Measurements from ENCODE around the gene OARD1. TPM values are rescaled to one million over a fixed set of nuclear protein-coding genes. Genes with fewer than 3 reads are reported as not detected.

The OARD1 gene
- total RNA-seq, 1 experiment from 2014 or later = 33.7 TPM

DNA sequence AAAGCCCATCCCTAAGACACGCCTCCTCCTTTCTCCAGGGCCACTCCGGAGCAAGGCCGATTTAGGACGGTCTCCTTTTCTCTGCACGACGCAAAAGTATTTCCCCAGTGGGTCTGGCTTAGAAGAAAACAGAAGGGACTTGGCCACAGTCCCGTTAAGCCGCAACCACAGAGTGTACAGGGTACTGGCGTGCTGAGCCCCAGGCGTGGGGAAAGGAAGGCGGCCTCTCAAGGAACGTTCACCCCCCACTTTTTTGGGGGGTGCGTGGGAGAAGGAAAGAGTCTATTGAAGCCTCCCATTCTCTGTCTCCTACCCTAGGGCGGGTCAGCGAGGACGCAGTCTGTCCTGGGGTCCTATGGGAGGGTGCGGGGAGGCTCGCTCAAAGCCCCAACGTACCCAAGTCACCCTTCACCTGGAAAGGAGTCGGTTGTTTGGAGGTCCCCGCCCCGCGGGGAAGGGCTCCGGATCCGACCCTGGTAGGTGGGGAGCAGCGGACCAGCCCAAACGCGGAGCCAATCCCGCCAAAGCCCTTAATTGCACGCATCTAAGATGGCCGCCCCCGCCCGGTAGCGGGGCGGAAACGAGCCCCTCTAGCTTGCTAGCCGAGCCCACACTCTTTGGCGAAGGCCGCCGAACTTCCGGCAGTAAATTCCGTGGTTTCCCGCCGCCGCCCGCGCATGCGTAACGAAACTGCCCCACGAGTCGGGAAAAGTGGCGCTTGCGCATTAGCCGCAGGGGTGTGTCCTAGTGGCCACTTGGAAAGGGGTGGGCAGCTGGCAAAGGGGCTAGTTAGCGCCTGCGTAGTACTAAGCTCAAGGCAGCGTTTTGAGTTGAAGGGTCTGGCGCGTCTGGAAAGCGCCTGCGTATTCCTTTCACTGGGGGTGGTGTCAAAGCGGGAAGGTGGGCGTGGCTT lies at the start of gene OARD1 (continued):
- TF ChIP-seq, protein P1, sequence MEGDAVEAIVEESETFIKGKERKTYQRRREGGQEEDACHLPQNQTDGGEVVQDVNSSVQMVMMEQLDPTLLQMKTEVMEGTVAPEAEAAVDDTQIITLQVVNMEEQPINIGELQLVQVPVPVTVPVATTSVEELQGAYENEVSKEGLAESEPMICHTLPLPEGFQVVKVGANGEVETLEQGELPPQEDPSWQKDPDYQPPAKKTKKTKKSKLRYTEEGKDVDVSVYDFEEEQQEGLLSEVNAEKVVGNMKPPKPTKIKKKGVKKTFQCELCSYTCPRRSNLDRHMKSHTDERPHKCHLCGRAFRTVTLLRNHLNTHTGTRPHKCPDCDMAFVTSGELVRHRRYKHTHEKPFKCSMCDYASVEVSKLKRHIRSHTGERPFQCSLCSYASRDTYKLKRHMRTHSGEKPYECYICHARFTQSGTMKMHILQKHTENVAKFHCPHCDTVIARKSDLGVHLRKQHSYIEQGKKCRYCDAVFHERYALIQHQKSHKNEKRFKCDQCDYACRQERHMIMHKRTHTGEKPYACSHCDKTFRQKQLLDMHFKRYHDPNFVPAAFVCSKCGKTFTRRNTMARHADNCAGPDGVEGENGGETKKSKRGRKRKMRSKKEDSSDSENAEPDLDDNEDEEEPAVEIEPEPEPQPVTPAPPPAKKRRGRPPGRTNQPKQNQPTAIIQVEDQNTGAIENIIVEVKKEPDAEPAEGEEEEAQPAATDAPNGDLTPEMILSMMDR (IDR thresholded peaks at IDR 0.05) = no peak
- TF ChIP-seq, protein P2, sequence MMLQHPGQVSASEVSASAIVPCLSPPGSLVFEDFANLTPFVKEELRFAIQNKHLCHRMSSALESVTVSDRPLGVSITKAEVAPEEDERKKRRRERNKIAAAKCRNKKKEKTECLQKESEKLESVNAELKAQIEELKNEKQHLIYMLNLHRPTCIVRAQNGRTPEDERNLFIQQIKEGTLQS (CRISPR knock-in tag; conservative IDR thresholded peaks at IDR 0.05) = no peak
- TF ChIP-seq TCF7 (CRISPR knock-in tag; IDR thresholded peaks at IDR 0.05; ENCODE audit: low read depth) = no peak
- no peak for TF ChIP-seq GRHL2 (CRISPR knock-in tag; IDR thresholded peaks at IDR 0.05; ENCODE audit: insufficient replicate concordance, severe bottlenecking)
- no peak for TF ChIP-seq TP53 (CRISPR knock-in tag; IDR thresholded peaks at IDR 0.05)
- TF ChIP-seq RORB (CRISPR knock-in tag; IDR thresholded peaks at IDR 0.05) = no peak
- TF ChIP-seq, protein P3, sequence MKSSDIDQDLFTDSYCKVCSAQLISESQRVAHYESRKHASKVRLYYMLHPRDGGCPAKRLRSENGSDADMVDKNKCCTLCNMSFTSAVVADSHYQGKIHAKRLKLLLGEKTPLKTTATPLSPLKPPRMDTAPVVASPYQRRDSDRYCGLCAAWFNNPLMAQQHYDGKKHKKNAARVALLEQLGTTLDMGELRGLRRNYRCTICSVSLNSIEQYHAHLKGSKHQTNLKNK (CRISPR knock-in tag; IDR thresholded peaks at IDR 0.05) = 0 out of 2 replicates have a peak, but pooled peaks have one; percentile 28
- TF ChIP-seq, protein P4, sequence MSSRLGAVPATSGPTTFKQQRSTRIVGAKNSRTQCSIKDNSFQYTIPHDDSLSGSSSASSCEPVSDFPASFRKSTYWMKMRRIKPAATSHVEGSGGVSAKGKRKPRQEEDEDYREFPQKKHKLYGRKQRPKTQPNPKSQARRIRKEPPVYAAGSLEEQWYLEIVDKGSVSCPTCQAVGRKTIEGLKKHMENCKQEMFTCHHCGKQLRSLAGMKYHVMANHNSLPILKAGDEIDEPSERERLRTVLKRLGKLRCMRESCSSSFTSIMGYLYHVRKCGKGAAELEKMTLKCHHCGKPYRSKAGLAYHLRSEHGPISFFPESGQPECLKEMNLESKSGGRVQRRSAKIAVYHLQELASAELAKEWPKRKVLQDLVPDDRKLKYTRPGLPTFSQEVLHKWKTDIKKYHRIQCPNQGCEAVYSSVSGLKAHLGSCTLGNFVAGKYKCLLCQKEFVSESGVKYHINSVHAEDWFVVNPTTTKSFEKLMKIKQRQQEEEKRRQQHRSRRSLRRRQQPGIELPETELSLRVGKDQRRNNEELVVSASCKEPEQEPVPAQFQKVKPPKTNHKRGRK (CRISPR knock-in tag; IDR thresholded peaks at IDR 0.05; ENCODE audit: borderline replicate concordance) = 0 out of 2 replicates have a peak, but pooled peaks have one; percentile 39
- no peak for TF ChIP-seq ESRRA (CRISPR knock-in tag; IDR thresholded peaks at IDR 0.05; ENCODE audit: borderline replicate concordance)
- no peak for TF ChIP-seq CBFB (CRISPR knock-in tag; IDR thresholded peaks at IDR 0.05; ENCODE audit: low read depth)
- TF ChIP-seq FOXP1 (CRISPR knock-in tag; IDR thresholded peaks at IDR 0.05; ENCODE audit: borderline replicate concordance) = peak; percentile 50; the same call in 1 of the 2 replicates
- TF ChIP-seq NFE2L1 (CRISPR knock-in tag; IDR thresholded peaks at IDR 0.05) = peak; percentile 60; the same call in 1 of the 2 replicates
- TF ChIP-seq JAZF1 (CRISPR knock-in tag; IDR thresholded peaks at IDR 0.05) = no peak
- no peak for TF ChIP-seq ZNF317 (CRISPR knock-in tag; IDR thresholded peaks at IDR 0.05; ENCODE audit: borderline replicate concordance, low read depth)
- TF ChIP-seq, protein P5, sequence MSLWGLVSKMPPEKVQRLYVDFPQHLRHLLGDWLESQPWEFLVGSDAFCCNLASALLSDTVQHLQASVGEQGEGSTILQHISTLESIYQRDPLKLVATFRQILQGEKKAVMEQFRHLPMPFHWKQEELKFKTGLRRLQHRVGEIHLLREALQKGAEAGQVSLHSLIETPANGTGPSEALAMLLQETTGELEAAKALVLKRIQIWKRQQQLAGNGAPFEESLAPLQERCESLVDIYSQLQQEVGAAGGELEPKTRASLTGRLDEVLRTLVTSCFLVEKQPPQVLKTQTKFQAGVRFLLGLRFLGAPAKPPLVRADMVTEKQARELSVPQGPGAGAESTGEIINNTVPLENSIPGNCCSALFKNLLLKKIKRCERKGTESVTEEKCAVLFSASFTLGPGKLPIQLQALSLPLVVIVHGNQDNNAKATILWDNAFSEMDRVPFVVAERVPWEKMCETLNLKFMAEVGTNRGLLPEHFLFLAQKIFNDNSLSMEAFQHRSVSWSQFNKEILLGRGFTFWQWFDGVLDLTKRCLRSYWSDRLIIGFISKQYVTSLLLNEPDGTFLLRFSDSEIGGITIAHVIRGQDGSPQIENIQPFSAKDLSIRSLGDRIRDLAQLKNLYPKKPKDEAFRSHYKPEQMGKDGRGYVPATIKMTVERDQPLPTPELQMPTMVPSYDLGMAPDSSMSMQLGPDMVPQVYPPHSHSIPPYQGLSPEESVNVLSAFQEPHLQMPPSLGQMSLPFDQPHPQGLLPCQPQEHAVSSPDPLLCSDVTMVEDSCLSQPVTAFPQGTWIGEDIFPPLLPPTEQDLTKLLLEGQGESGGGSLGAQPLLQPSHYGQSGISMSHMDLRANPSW (CRISPR knock-in tag; conservative IDR thresholded peaks at IDR 0.05; ENCODE audit: low read depth) = no peak
- TF ChIP-seq ZNF219 (CRISPR knock-in tag; IDR thresholded peaks at IDR 0.05; ENCODE audit: borderline replicate concordance) = no peak
- TF ChIP-seq ZBTB21 (CRISPR knock-in tag; IDR thresholded peaks at IDR 0.05; ENCODE audit: borderline replicate concordance) = no peak
- TF ChIP-seq, protein P6, sequence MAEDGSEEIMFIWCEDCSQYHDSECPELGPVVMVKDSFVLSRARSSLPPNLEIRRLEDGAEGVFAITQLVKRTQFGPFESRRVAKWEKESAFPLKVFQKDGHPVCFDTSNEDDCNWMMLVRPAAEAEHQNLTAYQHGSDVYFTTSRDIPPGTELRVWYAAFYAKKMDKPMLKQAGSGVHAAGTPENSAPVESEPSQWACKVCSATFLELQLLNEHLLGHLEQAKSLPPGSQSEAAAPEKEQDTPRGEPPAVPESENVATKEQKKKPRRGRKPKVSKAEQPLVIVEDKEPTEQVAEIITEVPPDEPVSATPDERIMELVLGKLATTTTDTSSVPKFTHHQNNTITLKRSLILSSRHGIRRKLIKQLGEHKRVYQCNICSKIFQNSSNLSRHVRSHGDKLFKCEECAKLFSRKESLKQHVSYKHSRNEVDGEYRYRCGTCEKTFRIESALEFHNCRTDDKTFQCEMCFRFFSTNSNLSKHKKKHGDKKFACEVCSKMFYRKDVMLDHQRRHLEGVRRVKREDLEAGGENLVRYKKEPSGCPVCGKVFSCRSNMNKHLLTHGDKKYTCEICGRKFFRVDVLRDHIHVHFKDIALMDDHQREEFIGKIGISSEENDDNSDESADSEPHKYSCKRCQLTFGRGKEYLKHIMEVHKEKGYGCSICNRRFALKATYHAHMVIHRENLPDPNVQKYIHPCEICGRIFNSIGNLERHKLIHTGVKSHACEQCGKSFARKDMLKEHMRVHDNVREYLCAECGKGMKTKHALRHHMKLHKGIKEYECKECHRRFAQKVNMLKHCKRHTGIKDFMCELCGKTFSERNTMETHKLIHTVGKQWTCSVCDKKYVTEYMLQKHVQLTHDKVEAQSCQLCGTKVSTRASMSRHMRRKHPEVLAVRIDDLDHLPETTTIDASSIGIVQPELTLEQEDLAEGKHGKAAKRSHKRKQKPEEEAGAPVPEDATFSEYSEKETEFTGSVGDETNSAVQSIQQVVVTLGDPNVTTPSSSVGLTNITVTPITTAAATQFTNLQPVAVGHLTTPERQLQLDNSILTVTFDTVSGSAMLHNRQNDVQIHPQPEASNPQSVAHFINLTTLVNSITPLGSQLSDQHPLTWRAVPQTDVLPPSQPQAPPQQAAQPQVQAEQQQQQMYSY (CRISPR knock-in tag; IDR thresholded peaks at IDR 0.05) = no peak
- TF ChIP-seq, protein P7, sequence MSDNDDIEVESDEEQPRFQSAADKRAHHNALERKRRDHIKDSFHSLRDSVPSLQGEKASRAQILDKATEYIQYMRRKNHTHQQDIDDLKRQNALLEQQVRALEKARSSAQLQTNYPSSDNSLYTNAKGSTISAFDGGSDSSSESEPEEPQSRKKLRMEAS (CRISPR knock-in tag; IDR thresholded peaks at IDR 0.05) = no peak
- TF ChIP-seq, protein P8, sequence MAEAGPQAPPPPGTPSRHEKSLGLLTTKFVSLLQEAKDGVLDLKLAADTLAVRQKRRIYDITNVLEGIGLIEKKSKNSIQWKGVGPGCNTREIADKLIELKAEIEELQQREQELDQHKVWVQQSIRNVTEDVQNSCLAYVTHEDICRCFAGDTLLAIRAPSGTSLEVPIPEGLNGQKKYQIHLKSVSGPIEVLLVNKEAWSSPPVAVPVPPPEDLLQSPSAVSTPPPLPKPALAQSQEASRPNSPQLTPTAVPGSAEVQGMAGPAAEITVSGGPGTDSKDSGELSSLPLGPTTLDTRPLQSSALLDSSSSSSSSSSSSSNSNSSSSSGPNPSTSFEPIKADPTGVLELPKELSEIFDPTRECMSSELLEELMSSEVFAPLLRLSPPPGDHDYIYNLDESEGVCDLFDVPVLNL (CRISPR knock-in tag; IDR thresholded peaks at IDR 0.05; ENCODE audit: borderline replicate concordance, low read depth) = peak; percentile 83
- no peak for TF ChIP-seq ATF1 (CRISPR knock-in tag; IDR thresholded peaks at IDR 0.05)
- TF ChIP-seq, protein P9, sequence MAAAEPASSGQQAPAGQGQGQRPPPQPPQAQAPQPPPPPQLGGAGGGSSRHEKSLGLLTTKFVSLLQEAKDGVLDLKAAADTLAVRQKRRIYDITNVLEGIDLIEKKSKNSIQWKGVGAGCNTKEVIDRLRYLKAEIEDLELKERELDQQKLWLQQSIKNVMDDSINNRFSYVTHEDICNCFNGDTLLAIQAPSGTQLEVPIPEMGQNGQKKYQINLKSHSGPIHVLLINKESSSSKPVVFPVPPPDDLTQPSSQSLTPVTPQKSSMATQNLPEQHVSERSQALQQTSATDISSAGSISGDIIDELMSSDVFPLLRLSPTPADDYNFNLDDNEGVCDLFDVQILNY (CRISPR knock-in tag; IDR thresholded peaks at IDR 0.05) = peak; percentile 94
- TF ChIP-seq ZNF138 (CRISPR knock-in tag; conservative IDR thresholded peaks at IDR 0.05) = no peak
- no peak for TF ChIP-seq ZNF121 (CRISPR knock-in tag; IDR thresholded peaks at IDR 0.05)
- peak; percentile 40 for TF ChIP-seq SP1 (CRISPR knock-in tag; conservative IDR thresholded peaks at IDR 0.05)

Data from WTC11 (cell line).